GM18870 (cell line): ENCODE results near the gene STX1A.

Experiments
- ATAC-seq: cut with Tn5 transposase; IDR thresholded peaks from one replicate; pipeline ENCODE4 v1.9.1; 2021; ENCODE audit warnings: moderate library complexity; ENCODE audit not compliant: unreplicated experiment

Gene STX1A

DNA sequence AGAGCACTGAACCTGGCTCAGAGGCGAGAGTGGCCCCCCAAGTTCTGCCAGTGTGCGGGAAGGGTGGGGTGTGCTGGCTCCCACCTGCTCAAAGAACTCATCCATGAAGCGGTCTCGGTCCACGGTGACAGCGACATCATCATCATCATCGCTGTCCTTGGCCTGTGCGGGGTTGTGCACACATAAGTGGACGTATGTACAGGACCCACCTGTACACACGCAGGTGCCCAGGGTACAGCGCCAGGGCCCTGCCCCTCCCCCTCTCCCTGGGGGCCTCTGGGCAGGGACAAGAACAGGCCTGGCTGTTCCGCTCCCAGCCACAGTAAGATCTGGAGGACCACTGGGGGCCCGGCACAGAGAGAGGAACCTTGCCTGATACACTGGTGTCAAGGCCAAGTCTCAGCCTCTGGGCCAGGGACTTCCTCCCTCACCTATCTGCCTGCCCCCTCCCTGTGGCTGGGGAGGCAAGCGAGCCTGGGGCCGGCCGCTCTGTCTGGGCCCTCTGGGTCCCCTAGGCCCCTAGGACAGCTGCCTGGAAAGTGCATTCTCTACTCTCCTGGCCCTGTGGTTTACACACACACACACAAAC is 10.4 kb downstream of the STX1A start:
- no peak for ATAC-seq

DNA sequence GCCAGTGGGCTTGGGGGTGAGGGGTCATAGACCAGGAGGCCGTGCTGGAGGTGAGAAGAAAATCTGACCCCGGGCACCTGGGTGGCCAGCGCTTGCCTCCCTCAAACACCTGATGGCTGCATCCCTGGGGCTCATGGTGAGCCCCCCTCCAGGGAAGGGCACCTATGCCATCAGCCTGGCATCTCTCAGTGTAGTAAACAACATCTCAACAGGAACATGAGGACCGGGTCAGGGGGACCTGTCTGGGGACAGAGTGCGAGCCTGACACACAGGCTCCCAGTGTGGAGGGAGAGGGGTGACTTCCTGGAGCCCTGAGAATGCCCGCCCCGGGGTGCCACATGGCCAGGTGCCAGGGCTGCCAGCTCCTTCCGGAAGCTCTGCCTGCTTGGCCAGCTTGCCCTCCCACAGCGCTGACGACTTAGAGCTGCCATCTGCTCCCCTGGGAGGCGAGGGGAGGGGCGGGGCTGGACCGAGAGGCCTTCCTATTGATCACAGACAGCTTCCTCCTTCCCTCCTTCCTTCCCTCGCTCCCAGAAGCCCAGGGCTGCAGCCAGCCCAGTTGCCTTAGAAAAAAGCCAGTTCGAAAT is 12.3 kb downstream of the STX1A start:
- no peak for ATAC-seq

DNA sequence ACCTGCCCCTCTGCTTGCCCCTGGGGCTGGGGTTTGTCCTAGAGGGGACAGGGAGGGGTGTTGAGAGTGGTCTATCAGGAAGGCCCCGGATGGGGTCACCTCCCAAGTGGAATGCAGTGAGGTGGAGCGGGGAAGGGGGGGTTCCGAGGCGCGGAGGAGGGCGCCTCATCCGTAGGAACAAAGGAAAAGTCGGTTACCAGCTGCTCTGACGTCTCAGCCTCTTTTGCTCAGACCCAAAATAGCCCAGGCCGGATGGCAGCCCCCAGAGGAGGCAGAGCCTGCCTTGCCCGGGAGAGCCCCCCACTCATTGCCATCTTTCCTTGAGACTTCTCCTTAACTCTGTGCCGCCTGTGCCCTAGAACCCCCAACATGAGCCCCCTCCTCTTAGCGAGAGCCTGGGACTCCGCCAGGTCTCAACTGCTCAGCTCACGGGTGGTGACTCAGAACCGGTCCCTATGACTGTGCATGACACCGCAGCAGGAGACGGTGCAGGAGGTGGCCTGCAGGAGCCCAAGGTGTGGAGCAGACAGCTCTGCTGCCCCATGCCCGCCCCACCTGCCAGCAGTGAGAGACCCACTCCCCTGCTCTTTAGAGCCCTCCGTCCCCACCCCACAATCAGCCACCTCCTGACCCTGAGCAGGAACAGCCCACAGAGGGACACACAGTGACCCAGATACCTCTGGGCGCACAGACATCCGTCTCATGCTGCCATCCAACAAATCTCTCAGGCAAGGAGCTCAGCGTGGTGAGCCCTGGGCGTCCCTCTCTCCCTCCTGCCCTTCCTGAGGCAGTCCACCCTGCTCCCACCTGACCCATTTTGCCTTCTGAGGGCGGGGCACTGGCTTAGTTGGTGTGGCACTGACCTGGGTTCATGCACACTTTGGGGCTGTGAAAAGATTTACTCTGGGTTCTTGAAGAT is 13.1 kb downstream of the STX1A start:
- ATAC-seq, result no peak

DNA sequence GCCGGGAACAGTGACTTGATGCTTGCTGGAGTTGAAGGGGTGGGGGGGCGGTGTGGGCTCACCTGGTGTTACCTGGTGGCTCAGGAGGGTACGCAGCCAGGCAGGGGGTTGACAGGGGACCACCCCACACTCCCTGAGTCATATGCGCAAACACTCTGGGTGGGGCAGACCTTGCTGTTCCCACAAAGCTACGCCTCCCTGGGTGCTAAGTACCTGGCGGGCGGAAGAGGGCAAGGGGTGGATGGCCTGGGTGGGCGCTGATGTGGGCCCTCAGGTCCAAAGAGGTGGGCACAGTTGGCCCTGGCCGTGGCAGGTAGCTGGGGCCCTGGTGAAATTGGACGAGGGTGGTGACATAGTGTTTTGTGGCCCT is 13.9 kb downstream of the STX1A start:
- no peak for ATAC-seq

DNA sequence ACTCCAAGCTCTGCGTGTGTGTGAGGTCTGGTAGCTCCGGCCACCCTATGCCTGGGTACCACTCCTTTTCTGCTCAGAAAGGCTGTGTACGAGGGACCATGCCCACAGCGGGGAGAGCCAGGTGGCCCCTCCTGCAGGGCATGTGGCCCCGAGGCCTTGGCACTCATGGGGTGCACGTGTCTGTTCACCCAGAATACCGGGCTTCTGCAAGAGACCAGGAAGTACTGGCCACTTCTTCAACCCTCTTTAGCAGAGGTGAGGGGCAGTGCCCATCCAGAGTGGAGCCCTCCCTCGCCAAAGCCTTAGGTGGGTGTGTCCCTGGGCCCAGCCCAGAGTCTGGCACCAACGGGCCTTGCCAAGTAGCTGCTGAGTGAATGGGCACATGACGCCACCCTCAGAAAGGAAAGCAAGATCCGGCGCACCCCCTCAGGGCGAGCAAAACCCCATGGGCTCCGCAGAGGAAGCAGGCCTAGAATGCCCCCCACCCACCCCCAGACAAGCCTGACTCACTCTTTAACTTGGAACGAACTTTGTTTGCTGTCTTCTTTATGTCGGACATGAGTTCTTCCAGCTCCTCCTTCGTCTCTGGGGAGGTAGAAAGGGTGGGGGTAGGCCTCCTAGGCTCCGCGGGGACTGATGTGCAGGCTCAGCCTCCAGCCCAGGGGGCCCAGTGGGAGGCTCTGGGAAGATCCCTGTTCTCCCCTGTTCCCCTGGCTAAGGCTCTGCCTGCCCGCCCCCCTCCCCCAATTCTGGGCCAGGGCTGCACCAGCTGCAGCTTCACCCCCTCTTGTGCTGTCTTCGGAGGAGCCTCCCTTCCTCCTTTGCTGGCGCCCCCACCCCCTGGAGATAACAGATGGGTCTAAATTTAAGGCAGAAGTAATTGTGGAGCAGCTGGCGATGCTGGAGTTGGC is 14.6 kb downstream of the STX1A start:
- ATAC-seq, result no peak

DNA sequence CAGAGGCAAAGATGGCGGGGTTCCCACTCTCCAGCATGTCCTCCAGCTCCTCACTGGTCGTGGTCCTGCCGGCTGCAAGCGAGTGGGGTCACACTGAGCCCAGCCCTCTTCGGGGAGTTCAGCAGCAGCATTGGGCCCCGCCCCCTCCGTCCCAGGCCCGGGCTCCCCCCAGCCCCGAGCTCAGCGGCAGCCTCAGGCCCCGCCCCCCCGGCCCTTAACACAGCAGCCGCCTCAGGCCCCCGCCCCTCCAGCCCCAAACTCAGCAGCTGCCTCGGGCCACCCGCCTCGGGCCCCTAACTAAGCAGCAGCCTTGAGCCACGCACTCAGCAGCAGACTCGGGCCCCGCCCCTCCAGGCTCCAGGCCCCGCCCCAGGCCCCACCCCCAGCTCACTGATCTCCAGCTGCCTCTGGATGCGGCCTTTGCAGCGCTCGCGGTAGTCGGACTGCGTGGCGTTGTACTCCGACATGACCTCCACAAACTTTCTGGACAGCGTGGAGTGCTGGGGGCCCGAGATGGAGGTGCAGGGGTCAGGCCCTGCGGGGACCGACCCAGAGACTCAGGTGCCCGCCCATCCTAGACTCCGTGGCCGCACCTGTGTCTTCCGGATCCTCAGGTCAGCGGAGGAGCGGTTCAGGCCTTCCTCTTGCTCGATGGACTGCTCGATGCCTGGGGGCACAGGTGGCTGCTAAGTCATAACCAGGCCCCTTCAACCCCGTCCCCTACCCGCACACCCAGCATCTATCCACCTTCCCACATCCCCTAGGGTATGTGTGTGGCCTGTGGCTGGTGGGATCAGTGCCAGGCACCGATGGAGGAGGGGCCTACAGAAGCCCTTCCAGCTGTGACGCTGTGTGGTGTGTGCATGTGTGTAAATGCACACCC is 15.5 kb downstream of the STX1A start:
- ATAC-seq, result no peak

DNA sequence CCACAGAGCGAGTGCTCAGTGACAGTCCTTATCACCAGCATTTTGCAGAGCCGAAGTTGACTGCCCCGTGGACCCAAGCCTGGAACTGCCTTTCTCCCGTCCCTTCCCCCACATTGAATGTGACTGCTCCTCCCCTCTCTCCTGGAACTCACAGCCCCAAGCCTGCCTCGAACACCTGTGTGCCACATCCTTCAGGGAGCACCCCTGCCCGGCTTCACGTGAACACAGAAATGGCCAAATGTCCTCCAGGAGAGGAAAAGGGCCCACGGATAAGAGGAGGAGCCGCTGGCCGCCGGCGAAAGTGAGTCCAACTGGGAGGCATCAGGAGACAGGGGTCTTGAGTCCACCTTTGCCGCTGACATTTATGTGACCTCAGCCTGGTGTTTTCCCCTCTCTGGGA is 16.2 kb downstream of the STX1A start:
- no peak for ATAC-seq

DNA sequence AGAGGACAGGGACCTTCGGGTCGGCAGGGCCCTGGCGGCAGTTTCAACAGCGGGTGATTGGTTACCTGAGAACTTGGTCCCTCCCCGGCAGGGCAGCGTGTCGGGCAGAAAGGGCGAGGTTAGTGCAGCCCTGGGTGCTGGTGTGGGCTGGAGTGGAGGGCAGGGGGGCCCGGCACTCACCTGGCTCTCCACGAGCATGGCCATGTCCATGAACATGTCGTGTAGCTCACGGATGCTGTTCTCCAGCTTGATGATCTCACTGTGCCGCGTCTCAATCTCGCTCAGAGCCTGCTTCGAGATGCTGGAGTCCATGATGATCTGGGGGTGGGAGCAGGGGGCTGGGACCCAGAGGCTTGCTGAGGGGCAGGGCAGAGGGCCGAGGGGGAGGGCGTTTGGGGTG is 16.8 kb downstream of the STX1A start:
- ATAC-seq, result no peak

DNA sequence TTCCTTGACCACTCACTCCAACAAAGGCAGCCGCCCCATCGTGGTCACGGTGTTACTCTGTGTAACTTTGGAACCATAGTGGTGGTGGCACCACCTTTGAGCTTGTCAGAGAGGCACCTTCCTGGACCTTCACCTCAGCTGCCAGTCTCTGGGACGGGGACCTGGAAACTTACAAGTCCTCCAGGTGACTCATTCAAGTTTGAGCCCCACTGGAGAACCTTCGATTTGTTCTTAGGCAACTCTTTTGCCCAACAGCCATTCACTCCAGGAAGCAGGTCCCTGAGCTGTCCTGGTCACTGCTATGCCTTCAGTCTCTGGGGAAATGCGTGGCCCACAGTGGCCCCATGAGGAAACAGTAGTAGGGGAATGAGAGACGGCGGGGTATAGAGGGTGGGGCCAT is 17.2 kb downstream of the STX1A start:
- ATAC-seq, result no peak

DNA sequence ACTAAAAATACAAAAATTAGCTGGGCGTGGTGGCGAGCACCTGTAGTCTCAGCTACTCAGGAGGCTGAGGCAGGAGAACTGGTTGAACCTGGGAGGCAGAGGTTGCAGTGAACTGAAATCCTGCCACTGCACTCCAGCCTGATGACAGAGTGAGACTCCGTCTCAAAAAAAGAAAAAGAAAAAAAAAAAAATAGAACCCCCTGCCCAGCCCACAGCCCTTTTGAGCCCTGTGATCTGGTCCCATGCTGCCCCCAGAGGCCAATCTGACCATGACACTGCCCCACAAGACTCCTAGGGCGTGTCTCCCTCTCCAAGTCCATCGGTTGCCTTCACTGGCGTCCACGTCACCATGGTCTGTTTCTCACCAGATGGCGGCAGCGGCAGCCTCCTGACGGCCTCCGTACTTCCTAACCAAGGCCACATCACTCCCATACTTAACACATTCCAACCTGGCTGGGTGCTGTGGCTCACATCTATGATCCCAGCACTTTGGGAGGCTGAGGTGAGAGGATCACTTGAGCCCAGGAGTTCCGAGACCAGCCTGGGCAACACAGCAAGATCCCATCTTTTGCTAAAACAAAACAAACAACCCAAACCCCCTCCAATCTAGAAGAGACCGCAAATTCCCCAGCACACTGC is 18.0 kb downstream of the STX1A start:
- ATAC-seq, result no peak

DNA sequence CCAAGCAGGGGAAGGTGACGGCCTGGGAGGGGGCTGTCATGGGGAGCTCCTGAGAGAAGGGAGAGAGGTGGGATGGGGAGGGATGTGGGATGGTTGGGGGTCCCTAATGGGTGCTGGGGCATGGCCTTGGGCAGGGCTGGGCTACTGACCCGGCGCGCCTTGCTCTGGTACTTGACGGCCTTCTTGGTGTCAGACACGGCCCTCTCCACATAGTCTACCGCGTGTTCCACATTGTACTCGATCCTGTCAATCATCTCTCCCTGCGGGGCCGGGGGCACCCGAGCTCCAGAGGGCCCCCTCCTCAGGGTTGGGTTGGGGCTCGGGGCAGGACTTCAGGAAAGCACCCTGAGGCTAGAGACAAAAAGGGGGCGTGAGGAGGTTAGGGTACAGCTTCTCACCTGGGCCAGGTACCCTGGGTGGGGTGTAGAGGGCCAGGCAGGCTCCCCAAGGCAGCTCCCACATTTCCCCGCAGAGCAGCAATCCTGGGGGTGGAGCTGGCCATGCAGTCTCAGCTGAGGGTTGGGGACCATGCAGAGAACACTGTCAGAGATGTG is 18.8 kb downstream of the STX1A start:
- no peak for ATAC-seq

DNA sequence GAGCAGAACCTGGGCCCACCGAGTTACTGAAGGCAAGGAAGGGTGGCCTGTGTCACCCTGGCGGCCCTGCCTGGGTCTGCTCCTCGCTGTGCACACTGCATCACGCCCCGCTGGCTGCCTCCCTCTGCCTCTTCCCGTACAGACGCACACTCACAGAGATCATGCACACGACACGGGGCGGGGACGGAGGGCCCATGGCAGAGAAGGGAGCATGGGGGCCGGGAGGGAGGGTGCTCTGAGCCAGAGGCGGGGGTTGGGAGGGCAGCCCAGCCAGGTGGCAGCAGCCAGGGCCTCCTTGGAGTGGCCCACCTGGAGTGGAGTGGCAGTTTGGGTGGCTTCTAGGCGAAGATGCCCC is 19.4 kb downstream of the STX1A start:
- ATAC-seq, result no peak

DNA sequence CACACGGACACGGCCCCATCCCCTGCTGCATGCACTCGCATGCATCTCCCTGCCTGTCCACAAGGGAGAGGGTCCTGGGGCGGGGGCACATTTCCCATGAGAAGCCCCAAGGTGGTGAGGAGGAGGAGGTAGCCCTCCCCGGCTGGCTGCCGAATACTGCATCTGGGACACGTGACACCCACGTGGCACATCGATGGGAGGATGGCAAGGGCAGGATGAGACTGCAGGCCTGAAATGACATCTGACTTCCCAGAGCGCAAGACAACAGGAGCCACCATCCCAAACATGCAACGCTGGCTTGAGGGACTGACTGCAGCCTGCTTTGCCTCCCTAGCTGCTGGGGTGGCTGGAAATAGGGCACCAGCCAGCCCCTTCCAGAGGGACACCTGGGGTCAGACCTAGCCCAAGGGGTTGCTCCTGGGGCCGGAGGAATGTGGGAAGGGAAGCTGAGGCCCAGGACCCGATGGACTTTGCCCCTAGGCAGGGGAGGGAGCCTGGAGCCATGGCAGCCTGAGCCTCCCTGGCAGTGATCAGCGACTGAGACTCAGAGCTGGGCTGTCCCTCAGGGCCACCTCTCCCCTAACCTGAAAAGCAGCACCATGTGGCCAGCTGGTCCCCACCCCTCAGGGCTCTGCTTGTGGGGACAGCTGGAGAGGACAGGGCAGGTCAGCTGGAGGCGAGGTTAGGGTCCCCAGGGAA is 19.9 kb downstream of the STX1A start:
- ATAC-seq, result no peak

DNA sequence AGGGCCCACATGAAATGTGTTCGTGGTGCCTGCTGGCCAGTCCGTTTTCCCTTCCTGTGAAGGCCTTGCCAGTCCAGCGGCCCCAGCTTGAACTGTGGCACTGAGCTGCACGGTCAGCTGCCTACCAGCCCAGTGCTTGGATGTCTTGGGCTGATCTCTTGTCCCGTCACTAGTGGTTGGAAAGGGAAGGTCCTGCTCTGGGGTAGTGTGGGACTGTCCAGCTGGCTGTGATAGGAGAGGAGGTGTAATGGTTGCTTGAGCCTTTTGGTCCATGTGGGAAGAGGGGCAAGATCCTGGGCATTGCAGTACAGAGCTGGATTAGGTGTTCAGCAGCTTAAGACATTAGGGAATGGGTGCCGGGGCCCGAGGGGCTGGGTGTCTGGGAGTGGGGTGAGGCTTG is 21.1 kb downstream of the STX1A start:
- ATAC-seq, result no peak

DNA sequence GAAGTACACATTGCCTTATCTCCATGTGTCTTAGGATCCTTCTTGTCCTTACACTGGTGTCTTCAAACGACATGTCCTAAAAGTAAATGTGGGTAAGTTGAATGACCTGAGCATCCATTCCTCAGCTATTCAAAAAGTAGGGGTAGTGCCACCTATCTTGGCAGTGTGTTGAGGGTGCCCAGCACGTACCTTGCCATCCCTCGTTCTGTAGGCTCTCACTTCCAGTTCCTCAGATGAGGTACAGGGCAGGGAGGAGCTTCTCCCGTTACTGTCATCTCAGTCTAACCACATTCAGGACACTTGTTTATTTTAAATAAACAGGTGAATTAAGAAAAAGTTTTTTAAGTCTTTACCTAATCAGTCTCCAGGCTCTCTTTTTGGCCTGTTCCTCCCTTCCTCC is 23.1 kb downstream of the STX1A start:
- no peak for ATAC-seq

DNA sequence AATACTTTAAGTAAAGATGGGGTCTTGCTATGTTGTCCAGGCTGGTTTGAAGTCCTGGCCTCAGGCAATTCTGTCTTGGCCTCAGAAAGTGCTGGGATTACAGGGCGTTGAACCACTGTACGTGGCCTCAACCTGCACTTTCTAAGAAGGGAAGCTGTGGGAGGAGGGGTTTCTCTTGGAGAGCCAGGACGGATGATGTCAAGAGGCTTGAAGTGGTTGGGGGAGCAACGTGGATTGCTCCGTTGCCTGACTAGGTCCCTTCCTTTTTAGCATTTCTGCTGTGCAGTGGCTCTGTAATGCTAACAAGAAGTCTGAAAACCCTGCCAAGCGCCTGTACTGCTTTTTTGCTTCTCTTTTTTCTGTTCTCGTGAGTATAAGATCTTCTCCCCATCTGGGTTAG is 28.8 kb downstream of the STX1A start:
- ATAC-seq, result no peak

DNA sequence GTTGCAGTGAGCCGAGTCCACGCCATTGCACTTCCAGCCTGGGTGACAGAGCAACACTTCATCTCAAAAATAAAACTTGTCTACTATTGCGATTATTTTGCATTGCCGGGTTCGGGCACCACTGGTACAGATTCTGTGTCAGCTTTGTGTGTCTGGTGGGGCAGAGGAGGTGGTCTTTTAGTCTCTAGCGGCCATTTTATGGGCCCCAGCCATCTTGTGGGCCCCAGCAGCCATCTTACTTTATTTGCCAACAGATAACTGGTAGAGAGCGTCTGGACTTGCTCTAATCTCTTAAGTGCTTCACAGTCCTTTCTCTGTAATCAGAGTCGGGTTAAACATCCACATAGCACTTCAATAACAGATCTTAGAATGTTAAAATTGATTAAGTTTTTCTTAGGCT is 31.2 kb downstream of the STX1A start:
- ATAC-seq, result no peak

DNA sequence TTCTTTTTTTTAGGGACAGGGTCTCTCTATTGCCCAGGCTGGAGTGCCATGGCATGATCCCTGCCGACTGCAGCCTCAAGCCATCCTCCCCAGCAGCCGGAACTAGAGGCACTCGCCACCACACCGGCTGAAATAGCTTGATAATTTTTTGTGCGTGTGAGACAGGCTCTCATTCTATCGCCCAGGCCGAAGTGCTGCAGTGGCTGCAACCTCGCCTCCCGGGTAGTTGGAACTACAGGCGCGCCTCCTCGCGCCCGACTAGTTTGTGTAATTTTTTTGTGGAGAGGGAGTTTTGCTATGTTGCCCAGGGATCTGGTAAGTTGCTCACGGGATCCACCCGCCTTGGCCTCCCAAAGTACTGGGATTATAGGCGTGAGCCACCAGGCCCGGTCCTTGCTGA is 34.2 kb downstream of the STX1A start:
- ATAC-seq, result no peak
